HT1080 (cell line): ENCODE results near the gene DNPH1. TPM values are rescaled to one million over a fixed set of nuclear protein-coding genes. Genes with fewer than 3 reads are reported as not detected.
A peak's percentile ranks its signal among the peaks of the same experiment; 100 is the strongest.

Experiments
- DNase-seq: peaks from one replicate; pipeline ENCODE4 v3.0.0-alpha.2; 2015; ENCODE audit warnings: low read depth
- total RNA-seq: library from RNA; depleted of rRNA; stranded (reverse); fragments of >200 nt; shearing (Covaris generic); gene quantifications from 2 replicates; pipeline ENCODE4 v1.2.3, GENCODE V29; 2014; rRNA removed

DNPH1 gene
- total RNA-seq, 1 experiment from 2014 or later = 92.6 TPM

- DNase-seq = no peak
Observed at GRCh38 chr6:43183441-43183840, 45.8 kb downstream of the DNPH1 start.

- DNase-seq = peak; percentile 70
Observed at GRCh38 chr6:43181942-43182860, 47.1 kb downstream of the DNPH1 start, which contains the start of gene CUL9. Gene CUL9, plus strand, starts transcription at chr6:43182196. Its CDS starts 2,115 bp downstream, at chr6:43184311.

DNA sequence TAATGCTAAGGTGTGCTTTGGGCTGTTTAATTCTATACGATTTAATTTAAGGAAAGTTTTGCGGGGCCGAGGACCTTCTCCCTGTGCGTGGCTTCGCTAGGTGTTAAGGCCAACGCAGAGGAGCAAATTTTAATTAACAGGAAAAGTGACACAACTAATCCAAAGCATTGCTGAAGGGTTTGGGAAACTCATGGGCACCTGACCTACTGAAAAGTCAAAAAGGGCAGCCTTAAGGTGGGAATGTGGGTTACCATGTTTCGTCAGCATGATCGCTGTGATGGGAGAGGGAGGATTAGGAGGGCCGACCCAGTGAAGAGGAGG, 47.7 kb downstream of the DNPH1 start:
- no peak for DNase-seq

DNA sequence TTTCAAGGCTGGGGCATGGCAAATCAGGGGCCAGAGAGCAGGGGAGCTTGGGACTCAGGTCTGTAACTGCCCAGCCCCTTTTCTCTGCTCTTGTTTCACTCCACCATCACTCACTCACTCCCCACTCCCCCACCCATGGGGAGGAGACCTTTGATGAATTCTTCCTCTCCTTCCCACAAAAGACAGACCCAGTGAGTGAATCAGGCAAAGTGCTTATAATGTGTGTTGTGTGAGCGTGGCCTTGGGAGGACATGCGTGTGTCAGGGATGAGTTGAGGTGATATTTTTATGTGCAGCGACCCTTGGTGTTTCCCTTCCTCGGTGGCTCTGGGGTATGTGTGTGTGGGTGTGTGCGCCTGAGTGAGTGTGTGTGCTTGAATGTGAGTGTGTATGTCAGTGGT, 48.3 kb downstream of the DNPH1 start:
- no peak for DNase-seq

GRCh38 chr6:43180058-43180457, 49.2 kb downstream of the DNPH1 start:
- DNase-seq = no peak

- DNase-seq = no peak
Observed at GRCh38 chr6:43178951-43179830, 50.1 kb downstream of the DNPH1 start.

GRCh38 chr6:43178150-43178549, 51.1 kb downstream of the DNPH1 start:
- no peak for DNase-seq

- no peak for DNase-seq
Observed at GRCh38 chr6:43176423-43176786, 52.9 kb downstream of the DNPH1 start.

DNA sequence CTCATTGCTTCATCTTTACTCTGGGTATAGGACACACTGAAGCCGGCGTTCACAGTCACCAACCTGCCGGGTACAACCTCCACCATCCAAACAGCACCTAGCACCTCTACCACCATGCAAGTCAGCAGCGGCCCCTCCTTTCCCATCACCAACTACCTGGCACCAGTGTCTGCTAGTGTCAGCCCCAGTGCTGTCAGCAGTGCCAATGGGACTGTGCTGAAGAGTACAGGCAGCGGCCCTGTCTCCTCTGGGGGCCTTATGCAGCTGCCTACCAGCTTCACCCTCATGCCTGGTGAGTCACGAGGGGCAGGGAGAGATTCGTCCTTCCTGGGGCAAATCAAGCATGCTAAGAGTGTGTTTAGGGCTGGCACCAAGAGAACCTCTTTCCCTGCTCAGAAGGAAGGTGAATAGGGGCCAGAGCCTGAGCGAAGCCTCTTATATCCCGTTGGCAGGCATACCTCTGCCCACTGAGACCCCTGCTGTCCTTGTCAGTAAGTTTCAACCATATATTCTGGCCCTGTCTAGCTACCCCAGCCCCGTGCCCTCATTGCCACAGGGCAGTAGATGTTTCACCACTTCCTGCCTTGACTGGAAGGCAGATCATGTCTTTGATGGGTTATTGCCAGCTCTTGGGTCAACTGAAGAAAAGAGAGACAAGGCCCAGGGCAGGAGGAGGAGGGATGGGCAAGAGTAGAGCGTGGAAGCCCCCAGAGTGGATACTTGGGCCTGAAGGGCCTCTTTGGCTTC, 53.4 kb downstream of the DNPH1 start:
- no peak for DNase-seq

Other genes with a start within 250 kb of the DNPH1 start
- 37.2 and 43.5 TPM in 2 replicates for gene PPP2R5D, start 244.9 kb downstream of the DNPH1 start, total RNA-seq
- 98.7 and 127 TPM in 2 replicates for gene MEA1, start 215.5 kb downstream of the DNPH1 start, total RNA-seq
- 119 and 133 TPM in 2 replicates for gene KLHDC3, start 215.2 kb downstream of the DNPH1 start, total RNA-seq
- 134 and 137 TPM in 2 replicates for gene RRP36, start 207.9 kb downstream of the DNPH1 start, total RNA-seq
- gene CUL7, start 175.6 kb downstream of the DNPH1 start, total RNA-seq = 19.4 and 19.6 TPM in 2 replicates
- 32.5 and 54.0 TPM in 2 replicates for gene MRPL2, start 170.0 kb downstream of the DNPH1 start, total RNA-seq
- 9.4 and 10.7 TPM in 2 replicates for gene KLC4, start 169.8 kb downstream of the DNPH1 start, total RNA-seq
- 35.8 and 38.2 TPM in 2 replicates for gene PTK7, start 153.2 kb downstream of the DNPH1 start, total RNA-seq
- 32.8 and 35.5 TPM in 2 replicates for gene SRF, start 58.2 kb downstream of the DNPH1 start, total RNA-seq
- gene CUL9, start 47.3 kb downstream of the DNPH1 start, total RNA-seq = 15.2 and 22.1 TPM in 2 replicates
- gene TTBK1, start 14.0 kb upstream of the DNPH1 start, total RNA-seq = 0.06 TPM in 1 of 2 replicates, not detected in the other
- gene SLC22A7, start 68.8 kb upstream of the DNPH1 start, total RNA-seq = not detected in 2 replicates
- gene CRIP3, start 79.3 kb upstream of the DNPH1 start, total RNA-seq = not detected in 2 replicates
- 4.8 and 6.4 TPM in 2 replicates for gene ZNF318, start 140.2 kb upstream of the DNPH1 start, total RNA-seq
- 8.4 and 11.7 TPM in 2 replicates for gene ABCC10, start 198.1 kb upstream of the DNPH1 start, total RNA-seq
- gene DLK2, start 226.1 kb upstream of the DNPH1 start, total RNA-seq = 3.8 and 4.2 TPM in 2 replicates
- gene TJAP1, start 248.1 kb upstream of the DNPH1 start, total RNA-seq = 19.4 and 21.3 TPM in 2 replicates